Thoracic aorta (tissue), 2 donors: Measurements from ENCODE around the gene TMEM91. TPM values are rescaled to one million over a fixed set of nuclear protein-coding genes. Genes with fewer than 3 reads are reported as not detected.

ENCODE experiments used
- ATAC-seq: fragments of 150-250 bp; one replicate; pipeline ENCODE4 v1.8.0; 2017; ENCODE audit warnings: low read depth; ENCODE audit not compliant: insufficient number of reproducible peaks, low FRiP score
- DNase-seq: peaks from one replicate; pipeline ENCODE4 v3.0.0-alpha.2; 2020; ENCODE audit warnings: low spot score
- H3K27ac ChIP-seq, 2 donors: fragments of 200-600 bp; sonication (generic); 1 replicate in 1 of 2; 2 replicates in 1 of 2; pipeline ENCODE4 v1.5.1; 2016; ENCODE audit warnings: mild to moderate bottlenecking in 2 of 2, moderate library complexity in 2 of 2
- H3K27me3 ChIP-seq: fragments of 200-600 bp; sonication (generic); replicated peaks from 2 replicates; pipeline ENCODE4 v1.6.0; 2016; ENCODE audit warnings: mild to moderate bottlenecking; ENCODE audit not compliant: insufficient read depth
- H3K36me3 ChIP-seq: fragments of 200-600 bp; sonication (generic); one replicate; pipeline ENCODE4 v1.5.1; 2016
- H3K4me1 ChIP-seq, 2 donors: fragments of 200-600 bp; sonication (generic); 1 replicate in 1 of 2; 2 replicates in 1 of 2; pipeline versions ENCODE4 v1.5.1 to v1.6.0; 2016; ENCODE audit warnings: low read depth in 2 of 2, mild to moderate bottlenecking in 1 of 2; ENCODE audit not compliant: control insufficient read depth in 1 of 2
- H3K4me3 ChIP-seq: fragments of 200-600 bp; sonication (generic); 2 replicates; pipeline ENCODE4 v1.5.1; 2016; ENCODE audit warnings: mild to moderate bottlenecking
- H3K9me3 ChIP-seq: fragments of 200-600 bp; sonication (generic); 2 replicates; pipeline ENCODE4 v1.5.1; 2016
- total RNA-seq, 2 donors: library from RNA; depleted of rRNA; stranded (reverse); fragments of >200 nt; gene quantifications; one replicate each; pipeline versions ENCODE4 v1.1.0 to v1.2.3, GENCODE V29; 2016
- TF ChIP-seq, protein P1 (sequence below): fragments of 200-600 bp; sonication (generic); IDR thresholded peaks from one replicate; pipeline ENCODE4 v1.5.1; 2019; ENCODE audit warnings: antibody characterized with exemption

The TMEM91 gene
- total RNA-seq, 2 donors from 2014 or later = 20.0 to 44.0 TPM

DNA sequence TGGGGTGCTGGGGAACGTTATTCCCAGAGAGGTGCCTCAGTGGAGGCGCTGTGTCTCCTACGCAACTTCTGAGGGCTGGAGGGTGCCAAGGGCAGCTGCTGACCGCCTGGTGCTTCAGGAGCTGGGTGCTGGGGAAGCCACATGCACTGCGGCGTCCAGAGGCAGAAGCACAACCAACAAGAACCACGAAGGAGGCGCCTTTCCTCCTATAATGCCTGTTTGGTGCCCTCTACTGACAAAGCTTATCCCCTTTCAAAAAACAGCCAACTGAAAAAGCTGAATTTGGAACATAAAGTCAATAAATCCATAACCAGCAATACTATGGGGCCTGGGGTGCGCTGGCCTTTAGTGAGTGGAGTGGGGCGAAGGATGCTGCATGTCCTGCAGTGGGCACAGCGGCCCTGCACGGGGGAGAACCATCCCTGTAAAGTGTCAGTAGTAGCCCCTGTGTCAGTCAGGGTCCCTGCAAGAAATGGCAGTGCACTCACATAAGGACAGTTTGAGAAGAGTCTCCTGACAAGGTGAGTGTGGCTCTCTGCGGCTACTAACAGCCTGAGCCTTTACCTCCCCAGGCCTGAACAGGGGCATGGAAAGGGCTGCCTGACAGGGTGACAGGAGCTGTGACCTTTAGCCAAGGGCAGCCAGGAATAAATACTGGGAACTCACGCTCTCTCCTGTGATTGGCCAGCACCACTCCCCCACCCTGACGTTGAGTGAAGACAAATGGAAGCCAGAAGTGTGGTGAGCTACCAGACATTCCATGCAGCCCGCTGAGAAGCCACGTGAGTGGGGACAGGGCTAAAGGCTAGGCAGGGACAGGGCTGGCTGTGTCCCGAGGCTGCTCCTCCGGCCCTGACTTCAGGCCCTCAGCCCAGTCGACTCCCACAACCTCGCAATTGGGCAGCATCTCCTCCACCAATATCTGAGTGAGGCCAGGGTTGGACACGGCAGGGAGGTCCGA lies 55.4 kb downstream of the TMEM91 start:
- H3K4me1 ChIP-seq = peaks cover 10 to 17% of the 10 kb centered on the region in 2 donors
- no peak for DNase-seq
- TF ChIP-seq, protein P1, sequence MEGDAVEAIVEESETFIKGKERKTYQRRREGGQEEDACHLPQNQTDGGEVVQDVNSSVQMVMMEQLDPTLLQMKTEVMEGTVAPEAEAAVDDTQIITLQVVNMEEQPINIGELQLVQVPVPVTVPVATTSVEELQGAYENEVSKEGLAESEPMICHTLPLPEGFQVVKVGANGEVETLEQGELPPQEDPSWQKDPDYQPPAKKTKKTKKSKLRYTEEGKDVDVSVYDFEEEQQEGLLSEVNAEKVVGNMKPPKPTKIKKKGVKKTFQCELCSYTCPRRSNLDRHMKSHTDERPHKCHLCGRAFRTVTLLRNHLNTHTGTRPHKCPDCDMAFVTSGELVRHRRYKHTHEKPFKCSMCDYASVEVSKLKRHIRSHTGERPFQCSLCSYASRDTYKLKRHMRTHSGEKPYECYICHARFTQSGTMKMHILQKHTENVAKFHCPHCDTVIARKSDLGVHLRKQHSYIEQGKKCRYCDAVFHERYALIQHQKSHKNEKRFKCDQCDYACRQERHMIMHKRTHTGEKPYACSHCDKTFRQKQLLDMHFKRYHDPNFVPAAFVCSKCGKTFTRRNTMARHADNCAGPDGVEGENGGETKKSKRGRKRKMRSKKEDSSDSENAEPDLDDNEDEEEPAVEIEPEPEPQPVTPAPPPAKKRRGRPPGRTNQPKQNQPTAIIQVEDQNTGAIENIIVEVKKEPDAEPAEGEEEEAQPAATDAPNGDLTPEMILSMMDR = no peak
- H3K9me3 ChIP-seq = no peaks in the 10 kb centered on the region
- H3K27ac ChIP-seq = no peak overlapping the region
- ATAC-seq = no peak
- H3K36me3 ChIP-seq = peaks cover 13% of the 10 kb centered on the region
- H3K27me3 ChIP-seq = no peaks in the 10 kb centered on the region
- no peak overlapping the region for H3K4me3 ChIP-seq

GRCh38 chr19:41433171-41433570 lies 56.8 kb downstream of the TMEM91 start:
- DNase-seq (no peak), ATAC-seq (no peak)
- TF ChIP-seq, protein P1 = no peak
- no peak overlapping the region for H3K27ac ChIP-seq
- no peaks in the 10 kb centered on the region for H3K27me3 ChIP-seq
- no peaks in the 10 kb centered on the region for H3K9me3 ChIP-seq
- H3K4me3 ChIP-seq = no peak overlapping the region
- H3K36me3 ChIP-seq = peaks cover 16% of the 10 kb centered on the region
- H3K4me1 ChIP-seq = peaks cover 6% of the 10 kb centered on the region in 2 donors

Other genes starting within 250 kb of the TMEM91 start
- gene CYP2S1, start 183.3 kb upstream of the TMEM91 start, total RNA-seq = 10 to 100 TPM in 1 of 2 donors, 1 to 10 TPM in 1; 2.3 to 12.4 TPM
- 100 to 1,000 TPM; 138 to 157 TPM for gene AXL, start 157.3 kb upstream of the TMEM91 start, total RNA-seq
- gene HNRNPUL1, start 112.2 kb upstream of the TMEM91 start, total RNA-seq = 100 to 1,000 TPM; 142 to 147 TPM
- 10 to 100 TPM; 15.2 to 22.4 TPM for gene CCDC97, start 66.4 kb upstream of the TMEM91 start, total RNA-seq
- gene TGFB1, start 22.6 kb upstream of the TMEM91 start, total RNA-seq = 10 to 100 TPM; 55.1 to 69.6 TPM
- 1 to 10 TPM; 1.2 to 4.0 TPM for gene B9D2, start 12.4 kb upstream of the TMEM91 start, total RNA-seq
- gene EXOSC5, start 20.8 kb downstream of the TMEM91 start, total RNA-seq = 10 to 100 TPM in 1 of 2 donors, 1 to 10 TPM in 1; 7.1 to 16.9 TPM
- 10 to 100 TPM; 18.5 to 35.9 TPM for gene BCKDHA, start 21.3 kb downstream of the TMEM91 start, total RNA-seq
- gene B3GNT8, start 50.8 kb downstream of the TMEM91 start, total RNA-seq = 1 to 10 TPM; 4.0 to 4.2 TPM
- 10 to 100 TPM; 21.7 to 27.9 TPM for gene DMAC2, start 63.4 kb downstream of the TMEM91 start, total RNA-seq
- gene ERICH4, start 66.6 kb downstream of the TMEM91 start, total RNA-seq = not detected
- gene CEACAM21, start 199.6 kb downstream of the TMEM91 start, total RNA-seq = 1 to 10 TPM; 1.1 to 6.9 TPM